ENCODE results near the gene CORO1C.

Gene CORO1C

DNA sequence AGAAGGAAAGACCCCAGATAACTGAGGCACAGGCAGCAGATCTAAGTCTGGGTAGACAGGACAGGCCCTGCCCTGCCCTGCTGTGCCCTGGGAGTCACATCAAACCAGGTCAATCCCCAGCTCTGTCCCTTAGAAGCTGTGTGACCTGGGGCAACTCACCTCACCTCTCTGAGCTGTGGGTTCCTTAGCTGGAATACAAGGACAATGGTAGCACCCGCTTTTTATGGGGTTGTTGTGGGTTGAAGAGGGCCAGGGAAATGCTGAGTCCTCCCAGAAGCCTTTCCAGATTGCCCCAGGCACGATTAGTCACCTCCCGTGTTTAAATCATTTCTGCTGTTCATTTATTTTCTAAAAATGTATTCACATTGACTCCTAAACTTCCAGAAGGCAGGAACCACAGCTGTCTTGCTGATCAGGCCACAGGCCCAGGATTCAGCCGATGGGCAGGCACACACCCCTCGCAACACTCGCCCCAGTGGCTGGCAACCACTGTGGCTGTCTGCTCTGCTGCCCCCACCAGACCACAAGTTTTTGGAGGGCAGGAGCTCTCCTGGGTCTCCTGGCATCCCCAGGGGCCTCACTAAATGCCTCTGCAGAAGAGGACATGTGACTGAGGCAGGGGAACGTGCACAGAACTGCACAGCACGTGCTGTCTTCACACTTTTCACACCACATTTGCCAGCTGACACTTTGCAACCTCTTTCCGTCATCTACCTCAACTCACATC lies 100.7 kb downstream of the CORO1C start:
- DNase-seq (ENCODE audit: low read depth) = peak; percentile 44
- H3K4me3 ChIP-seq (ENCODE audit: low read depth, low read length) = no peak overlapping the region
- TF ChIP-seq, protein P1, sequence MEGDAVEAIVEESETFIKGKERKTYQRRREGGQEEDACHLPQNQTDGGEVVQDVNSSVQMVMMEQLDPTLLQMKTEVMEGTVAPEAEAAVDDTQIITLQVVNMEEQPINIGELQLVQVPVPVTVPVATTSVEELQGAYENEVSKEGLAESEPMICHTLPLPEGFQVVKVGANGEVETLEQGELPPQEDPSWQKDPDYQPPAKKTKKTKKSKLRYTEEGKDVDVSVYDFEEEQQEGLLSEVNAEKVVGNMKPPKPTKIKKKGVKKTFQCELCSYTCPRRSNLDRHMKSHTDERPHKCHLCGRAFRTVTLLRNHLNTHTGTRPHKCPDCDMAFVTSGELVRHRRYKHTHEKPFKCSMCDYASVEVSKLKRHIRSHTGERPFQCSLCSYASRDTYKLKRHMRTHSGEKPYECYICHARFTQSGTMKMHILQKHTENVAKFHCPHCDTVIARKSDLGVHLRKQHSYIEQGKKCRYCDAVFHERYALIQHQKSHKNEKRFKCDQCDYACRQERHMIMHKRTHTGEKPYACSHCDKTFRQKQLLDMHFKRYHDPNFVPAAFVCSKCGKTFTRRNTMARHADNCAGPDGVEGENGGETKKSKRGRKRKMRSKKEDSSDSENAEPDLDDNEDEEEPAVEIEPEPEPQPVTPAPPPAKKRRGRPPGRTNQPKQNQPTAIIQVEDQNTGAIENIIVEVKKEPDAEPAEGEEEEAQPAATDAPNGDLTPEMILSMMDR (conservative IDR thresholded peaks at IDR 0.05; ENCODE audit: low read depth, low read length) = no peak

DNA sequence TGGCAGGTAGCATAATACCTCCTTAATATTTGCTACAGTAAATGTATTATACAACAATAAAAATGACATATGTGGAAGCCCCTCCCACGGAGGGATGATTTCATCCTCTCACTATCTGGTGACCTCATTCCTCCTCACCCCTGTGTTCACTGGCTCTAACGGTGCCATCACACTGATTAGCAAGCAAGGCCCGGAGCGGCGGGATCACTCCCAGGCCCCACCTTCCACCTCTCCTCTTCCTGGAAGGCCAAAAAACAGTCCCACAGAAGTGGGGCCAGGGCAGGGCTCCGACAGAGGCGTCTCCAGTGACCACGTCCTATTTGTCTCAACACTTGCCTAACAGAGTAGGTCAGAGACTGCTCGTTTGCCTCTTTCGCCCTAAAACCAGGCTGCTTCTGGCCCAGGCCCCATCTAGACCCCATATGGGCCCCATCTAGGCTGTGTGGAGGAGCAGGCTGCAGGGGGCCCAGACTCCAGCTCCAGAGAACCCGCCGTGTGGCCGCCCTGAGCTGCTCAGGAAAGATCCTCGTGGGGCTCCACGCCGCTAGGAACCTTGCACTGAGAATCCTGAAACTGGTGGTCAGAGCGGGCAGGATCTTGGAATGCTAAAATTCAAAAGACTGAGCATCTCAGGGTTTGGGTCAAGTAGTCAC lies 101.4 kb downstream of the CORO1C start:
- DNase-seq (ENCODE audit: low read depth) = peak; percentile 80
- no peak overlapping the region for H3K4me3 ChIP-seq (ENCODE audit: low read depth, low read length)

DNA sequence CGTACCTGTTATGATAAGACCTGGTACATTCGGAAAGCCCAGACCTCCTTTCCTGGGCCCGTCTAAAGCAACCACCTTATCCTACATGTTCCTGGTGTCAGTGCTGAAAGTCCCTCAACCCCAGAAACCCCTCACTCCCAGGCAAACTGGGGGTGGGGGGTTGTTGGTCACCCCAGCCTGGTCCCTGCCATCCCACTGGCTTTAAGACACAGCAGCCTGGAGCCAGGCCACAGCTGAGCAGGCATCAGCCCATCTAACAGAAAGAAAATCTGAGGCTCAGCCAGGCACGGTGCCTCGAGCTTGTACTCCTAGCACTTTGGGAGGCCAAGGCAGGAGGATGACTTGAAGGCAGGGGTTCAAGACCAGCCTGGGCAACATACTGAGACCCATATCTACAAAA lies 102.2 kb downstream of the CORO1C start:
- DNase-seq (ENCODE audit: low read depth) = no peak

More for the DNA sequence above, 101.4 kb downstream of the CORO1C start:
- TF ChIP-seq, protein P1 (conservative IDR thresholded peaks at IDR 0.05; ENCODE audit: low read depth, low read length) = no peak

DNA sequence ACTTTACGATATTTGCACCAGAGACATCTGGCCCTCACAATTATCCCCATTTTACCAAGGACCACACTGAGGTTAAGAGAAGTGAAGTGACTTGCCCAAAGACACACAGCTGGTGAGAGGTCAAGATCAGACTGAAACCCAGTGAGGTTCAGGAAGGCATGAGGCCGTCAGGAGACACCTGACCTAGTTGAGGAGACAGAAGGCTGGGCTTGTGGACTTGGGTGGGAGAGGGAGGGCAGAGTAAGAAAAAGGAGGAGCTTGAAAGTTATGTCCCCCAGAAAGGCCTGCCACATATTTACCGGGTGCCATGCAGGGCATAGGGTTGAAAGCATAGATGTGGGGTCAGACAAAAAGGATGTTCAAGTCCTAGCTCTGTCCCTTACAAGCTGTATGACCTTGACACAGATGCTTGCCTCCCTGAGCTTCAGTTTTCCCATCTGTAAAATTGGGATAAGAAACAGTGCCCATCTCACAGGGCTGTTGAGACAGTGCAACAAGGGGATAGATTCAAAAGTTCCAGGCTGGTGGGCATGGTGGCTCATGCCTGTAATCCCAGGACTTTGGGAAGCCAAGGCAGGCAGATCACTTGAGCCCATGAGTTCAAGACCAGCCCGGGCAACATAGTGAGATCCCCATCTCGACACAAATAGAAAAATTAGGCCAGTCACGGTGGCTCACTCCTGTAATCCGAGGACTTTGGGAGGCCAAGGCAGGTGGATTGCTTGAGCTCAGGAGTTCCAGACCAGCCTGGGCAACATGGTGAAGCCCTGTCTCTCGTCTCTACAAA lies 104.0 kb downstream of the CORO1C start:
- TF ChIP-seq, protein P1 (conservative IDR thresholded peaks at IDR 0.05; ENCODE audit: low read depth, low read length) = no peak
- H3K4me3 ChIP-seq (ENCODE audit: low read depth, low read length) = no peak overlapping the region
- DNase-seq (ENCODE audit: low read depth) = no peak

More for the DNA sequence above, 102.2 kb downstream of the CORO1C start:
- H3K4me3 ChIP-seq (ENCODE audit: low read depth, low read length) = no peak overlapping the region
- TF ChIP-seq, protein P1 (conservative IDR thresholded peaks at IDR 0.05; ENCODE audit: low read depth, low read length) = no peak

DNA sequence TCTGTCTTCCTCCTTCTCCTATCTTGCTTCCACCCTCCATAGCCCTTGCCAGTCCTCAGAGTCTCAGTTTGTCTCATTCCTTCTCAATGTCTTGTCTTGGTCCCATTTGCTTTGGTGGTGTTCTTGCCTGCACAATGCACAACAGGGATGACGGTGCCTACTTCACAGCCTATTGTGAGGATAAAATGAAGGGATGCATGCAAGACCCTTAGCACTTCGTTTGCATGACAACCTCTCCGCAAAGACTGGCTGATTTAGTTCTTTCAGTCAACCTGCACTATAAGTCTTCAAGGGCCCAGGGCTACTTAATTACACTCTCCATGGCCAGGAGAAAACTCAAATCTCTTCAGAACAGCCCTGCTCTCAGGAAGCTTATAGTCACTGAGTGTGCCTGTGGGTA lies 106.1 kb downstream of the CORO1C start:
- no peak for DNase-seq (ENCODE audit: low read depth)
- TF ChIP-seq, protein P1 (conservative IDR thresholded peaks at IDR 0.05; ENCODE audit: low read depth, low read length) = no peak

DNA sequence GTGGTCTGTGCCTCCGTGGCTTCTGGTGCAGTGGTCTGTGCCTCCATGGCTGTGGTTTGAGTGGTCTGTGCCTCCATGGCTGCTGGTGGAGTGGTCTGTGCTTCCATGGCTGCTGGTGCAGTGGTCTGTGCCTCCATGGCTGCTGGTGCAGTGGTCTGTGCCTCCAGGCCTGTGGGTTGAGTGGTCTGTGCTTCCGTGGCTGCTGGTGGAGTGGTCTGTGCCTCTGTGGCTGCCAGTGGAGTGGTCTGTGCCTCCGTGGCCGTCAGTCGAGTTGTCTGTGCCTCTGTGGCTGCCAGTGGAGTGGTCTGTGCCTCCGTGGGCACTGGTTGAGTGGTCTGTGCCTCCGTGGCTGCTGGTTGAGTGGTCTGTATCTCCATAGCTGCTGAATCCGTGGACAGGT lies 107.7 kb downstream of the CORO1C start:
- TF ChIP-seq, protein P1 (conservative IDR thresholded peaks at IDR 0.05; ENCODE audit: low read depth, low read length) = no peak

More for the DNA sequence above, 106.1 kb downstream of the CORO1C start:
- no peak overlapping the region for H3K4me3 ChIP-seq (ENCODE audit: low read depth, low read length)

More for the DNA sequence above, 107.7 kb downstream of the CORO1C start:
- DNase-seq (ENCODE audit: low read depth) = no peak
- no peak overlapping the region for H3K4me3 ChIP-seq (ENCODE audit: low read depth, low read length)
